Type B pancreatic cell (in vitro differentiated cells): Measurements from ENCODE around the gene ZDHHC7. TPM values are rescaled to one million over a fixed set of nuclear protein-coding genes. Genes with fewer than 3 reads are reported as not detected.
A peak's percentile ranks its signal among the peaks of the same experiment; 100 is the strongest.

Experiments used
- DNase-seq: peaks from one replicate; pipeline ENCODE4 v3.0.0; 2021; ENCODE audit warnings: mixed read lengths; ENCODE audit not compliant: unreplicated experiment; ENCODE audit errors: extremely low spot score
- H3K27ac Mint-ChIP-seq: 2 replicates; pipeline ENCODE4 v1.8.0; 2021; ENCODE audit warnings: mild to moderate bottlenecking, mixed read lengths
- H3K27me3 Mint-ChIP-seq: 2 replicates; pipeline ENCODE4 v1.8.0; 2021; ENCODE audit warnings: mixed read lengths
- H3K36me3 Mint-ChIP-seq: 2 replicates; pipeline ENCODE4 v1.8.0; 2021; ENCODE audit warnings: mixed read lengths
- H3K4me1 Mint-ChIP-seq: one replicate; pipeline ENCODE4 v1.8.0; 2021; ENCODE audit warnings: mixed read lengths; ENCODE audit not compliant: unreplicated experiment
- H3K4me3 Mint-ChIP-seq: 2 replicates; pipeline ENCODE4 v1.8.0; 2021; ENCODE audit warnings: mild to moderate bottlenecking, mixed read lengths
- H3K9me3 Mint-ChIP-seq: 2 replicates; pipeline ENCODE4 v1.8.0; 2021; ENCODE audit warnings: mixed read lengths
- CTCF ChIP-seq: fragments of 200-600 bp; sonication (generic); conservative IDR thresholded peaks from 2 replicates; pipeline ENCODE4 v1.5.0; 2021; ENCODE audit warnings: antibody characterized with exemption, mild to moderate bottlenecking
- total RNA-seq: library from RNA; stranded (reverse); gene quantifications from 2 replicates; pipeline ENCODE4 v1.2.1, GENCODE V29; 2021; ENCODE audit warnings: low replicate concordance

The ZDHHC7 gene
- total RNA-seq, 1 donor from 2014 or later: 47.1 TPM

- Mint-ChIP-seq H3K27me3 (no peaks in the 10 kb centered on the region), H3K9me3 (no peaks in the 10 kb centered on the region), H3K27ac (peak overlapping the region; percentile 76), H3K4me3 (no peak overlapping the region), H3K36me3 (peaks cover 11% of the 10 kb centered on the region), H3K4me1 (peaks cover 17% of the 10 kb centered on the region)
- DNase-seq: peak; percentile 83
- peak; percentile 99 for TF ChIP-seq CTCF
These were observed 40.7 kb downstream of the ZDHHC7 start for GRCh38 chr16:84970447-84971127.

GRCh38 chr16:84967828-84968227, 43.5 kb downstream of the ZDHHC7 start:
- Mint-ChIP-seq H3K27ac (peak overlapping the region; percentile 79), H3K36me3 (no peaks in the 10 kb centered on the region), H3K4me1 (peaks cover 23% of the 10 kb centered on the region), H3K9me3 (no peaks in the 10 kb centered on the region), H3K4me3 (peak overlapping the region; percentile 15), H3K27me3 (no peaks in the 10 kb centered on the region)
- TF ChIP-seq CTCF: no peak
- DNase-seq: no peak

- DNase-seq: no peak
- Mint-ChIP-seq H3K4me1 (peaks cover 29% of the 10 kb centered on the region), H3K4me3 (peak overlapping the region; percentile 23), H3K27me3 (no peaks in the 10 kb centered on the region), H3K27ac (peak overlapping the region; percentile 10), H3K9me3 (no peaks in the 10 kb centered on the region), H3K36me3 (no peaks in the 10 kb centered on the region)
- TF ChIP-seq CTCF: no peak
These were observed 45.6 kb downstream of the ZDHHC7 start for GRCh38 chr16:84965428-84966415.

- Mint-ChIP-seq H3K36me3 (no peaks in the 10 kb centered on the region), H3K4me3 (no peak overlapping the region), H3K4me1 (peaks cover 25% of the 10 kb centered on the region), H3K9me3 (no peaks in the 10 kb centered on the region), H3K27me3 (no peaks in the 10 kb centered on the region), H3K27ac (no peak overlapping the region)
- DNase-seq: no peak
- TF ChIP-seq CTCF: no peak
These were observed 46.8 kb downstream of the ZDHHC7 start for GRCh38 chr16:84964386-84965128.

GRCh38 chr16:84963066-84963465, 48.3 kb downstream of the ZDHHC7 start:
- Mint-ChIP-seq H3K36me3 (no peaks in the 10 kb centered on the region), H3K27ac (no peak overlapping the region), H3K9me3 (no peaks in the 10 kb centered on the region), H3K4me3 (no peak overlapping the region), H3K4me1 (peaks cover 19% of the 10 kb centered on the region), H3K27me3 (no peaks in the 10 kb centered on the region)
- TF ChIP-seq CTCF: no peak
- DNase-seq: no peak
